Neuronal stem cell (in vitro differentiated cells): ENCODE results near the gene RASSF3.

Experiments used
- DNase-seq: peaks from one replicate; pipeline ENCODE4 v3.0.0-alpha.2; 2013; ENCODE audit warnings: low spot score
- H2AFZ ChIP-seq: one replicate; pipeline ENCODE4 v1.6.1; 2013; ENCODE audit warnings: mild to moderate bottlenecking, low read length, inconsistent platforms
- H2AK5ac ChIP-seq: 2 replicates; pipeline ENCODE4 v1.6.1; 2013; ENCODE audit warnings: low read depth, mild to moderate bottlenecking, inconsistent platforms, low read length, moderate library complexity, mixed read lengths
- H2BK120ac ChIP-seq: 2 replicates; pipeline ENCODE4 v1.6.1; 2013; ENCODE audit warnings: low read depth, mild to moderate bottlenecking, inconsistent platforms, low read length, moderate library complexity, mixed read lengths
- H2BK12ac ChIP-seq: one replicate; pipeline ENCODE4 v1.6.1; 2013; ENCODE audit warnings: low read length, inconsistent platforms
- H2BK15ac ChIP-seq: 2 replicates; pipeline ENCODE4 v1.6.1; 2013; ENCODE audit warnings: mild to moderate bottlenecking, low read length, inconsistent platforms, mixed read lengths
- H2BK5ac ChIP-seq: one replicate; pipeline ENCODE4 v1.6.1; 2013; ENCODE audit warnings: inconsistent platforms, mild to moderate bottlenecking, low read length, moderate library complexity
- H3K14ac ChIP-seq: one replicate; pipeline ENCODE4 v1.6.1; 2013; ENCODE audit warnings: low read length, inconsistent platforms
- H3K18ac ChIP-seq: 2 replicates; pipeline ENCODE4 v1.6.1; 2013; ENCODE audit warnings: low read length, inconsistent platforms
- H3K23ac ChIP-seq: 2 replicates; pipeline ENCODE4 v1.6.1; 2013; ENCODE audit warnings: low read depth, mild to moderate bottlenecking, mixed read lengths, low read length, inconsistent platforms; ENCODE audit not compliant: poor library complexity
- H3K27ac ChIP-seq: replicated peaks from 3 replicates; pipeline ENCODE4 v1.5.1; 2013; ENCODE audit warnings: low read length, inconsistent platforms
- H3K27me3 ChIP-seq, 3 experiments: 2 replicates each; pipeline ENCODE4 v1.6.1; 2013; ENCODE audit warnings: low read length in 3 of 3, mild to moderate bottlenecking in 2 of 3, inconsistent platforms in 1 of 3, low read depth in 1 of 3, mixed read lengths in 1 of 3, moderate library complexity in 1 of 3; ENCODE audit not compliant: control insufficient read depth in 3 of 3, insufficient read depth in 3 of 3
- H3K36me3 ChIP-seq, 2 donors: replicated peaks in 1 of 2; 2 replicates each; pipeline ENCODE4 v1.6.1; 2013; ENCODE audit warnings: low read length in 2 of 2; ENCODE audit not compliant: control insufficient read depth in 2 of 2, insufficient read depth in 2 of 2
- H3K4ac ChIP-seq: 2 replicates; pipeline ENCODE4 v1.6.1; 2013; ENCODE audit warnings: inconsistent platforms, mild to moderate bottlenecking, low read length, moderate library complexity
- H3K4me1 ChIP-seq, 2 donors: 1 replicate in 1 of 2; 2 replicates in 1 of 2; pipeline ENCODE4 v1.6.1; 2013; ENCODE audit warnings: low read length in 2 of 2, low read depth in 1 of 2; ENCODE audit not compliant: control insufficient read depth in 2 of 2, insufficient read depth in 1 of 2
- H3K4me2 ChIP-seq: one replicate; pipeline ENCODE4 v1.6.1; 2013; ENCODE audit warnings: mild to moderate bottlenecking, low read length, inconsistent platforms; ENCODE audit not compliant: insufficient read depth, poor library complexity, severe bottlenecking
- H3K4me3 ChIP-seq, 2 donors: 2 replicates each; pipeline ENCODE4 v1.5.1; 2013; ENCODE audit warnings: low read length in 2 of 2, mild to moderate bottlenecking in 2 of 2, inconsistent platforms in 1 of 2, moderate library complexity in 1 of 2
- H3K79me1 ChIP-seq: one replicate; pipeline ENCODE4 v1.6.1; 2013; ENCODE audit warnings: low read depth, mild to moderate bottlenecking, inconsistent platforms, low read length, moderate library complexity
- H3K9ac ChIP-seq: one replicate; pipeline ENCODE4 v1.6.1; 2013; ENCODE audit warnings: mild to moderate bottlenecking, low read depth, low read length, inconsistent platforms; ENCODE audit not compliant: poor library complexity
- H3K9me3 ChIP-seq, 2 donors: replicated peaks in 1 of 2; 2 replicates each; pipeline versions ENCODE3 to v1.6.1; 2013; ENCODE audit warnings: low read length in 2 of 2, mild to moderate bottlenecking in 2 of 2, inconsistent platforms in 1 of 2, low read depth in 1 of 2, mixed read lengths in 1 of 2, moderate library complexity in 1 of 2; ENCODE audit not compliant: control insufficient read depth in 2 of 2, insufficient read depth in 1 of 2
- H4K8ac ChIP-seq: one replicate; pipeline ENCODE4 v1.6.1; 2013; ENCODE audit warnings: low read depth, mild to moderate bottlenecking, inconsistent platforms, low read length, moderate library complexity
- H4K91ac ChIP-seq: one replicate; pipeline ENCODE4 v1.6.1; 2013; ENCODE audit warnings: low read length, low read depth, mild to moderate bottlenecking, inconsistent platforms; ENCODE audit not compliant: poor library complexity
- WGBS, 2 donors: extraction: QIAGEN DNeasy Blood & Tissue Kit; methylation state at CpG; one replicate each; pipeline ENCODE4 v1.1.7; 2013; ENCODE audit warnings: missing lambda C conversion rate in 2 of 2, mixed read lengths in 1 of 2; ENCODE audit not compliant: insufficient read length in 2 of 2, insufficient replicate concordance in 1 of 2; ENCODE audit errors: extremely low coverage in 2 of 2; 5-methylcytosine and 5-hydroxymethylcytosine counted together

Gene RASSF3

DNA sequence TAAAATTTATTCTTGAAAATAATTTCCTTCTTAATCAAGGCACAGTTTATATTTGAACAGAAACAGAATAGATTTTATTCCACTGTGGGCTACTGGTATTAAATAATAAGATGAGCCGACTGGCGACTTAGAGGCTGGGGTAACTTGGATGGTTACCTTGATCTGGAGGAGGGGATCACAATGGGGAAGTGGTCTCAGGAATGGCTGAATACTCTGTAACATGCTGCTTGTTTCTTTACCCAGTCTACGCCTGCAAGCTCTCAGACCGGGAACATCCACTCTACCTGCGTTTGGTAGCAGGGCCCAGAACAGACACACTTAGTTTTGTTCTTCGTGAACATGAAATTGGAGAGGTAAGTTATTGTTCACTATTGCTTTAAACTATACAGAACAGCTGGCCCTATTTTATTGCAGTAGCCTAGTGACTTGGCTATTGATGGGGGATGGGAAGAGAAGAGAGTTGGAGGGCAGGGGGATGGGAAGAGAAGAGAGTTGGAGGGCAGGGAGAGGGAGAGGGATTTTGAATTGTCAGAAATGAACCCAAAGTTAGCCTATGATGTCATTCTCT is 81.0 kb downstream of the RASSF3 start:
- no peak overlapping the region for H3K4me3 ChIP-seq
- WGBS, 2 donors: no CpG with 5 or more reads among the region's 6 CpGs

DNA sequence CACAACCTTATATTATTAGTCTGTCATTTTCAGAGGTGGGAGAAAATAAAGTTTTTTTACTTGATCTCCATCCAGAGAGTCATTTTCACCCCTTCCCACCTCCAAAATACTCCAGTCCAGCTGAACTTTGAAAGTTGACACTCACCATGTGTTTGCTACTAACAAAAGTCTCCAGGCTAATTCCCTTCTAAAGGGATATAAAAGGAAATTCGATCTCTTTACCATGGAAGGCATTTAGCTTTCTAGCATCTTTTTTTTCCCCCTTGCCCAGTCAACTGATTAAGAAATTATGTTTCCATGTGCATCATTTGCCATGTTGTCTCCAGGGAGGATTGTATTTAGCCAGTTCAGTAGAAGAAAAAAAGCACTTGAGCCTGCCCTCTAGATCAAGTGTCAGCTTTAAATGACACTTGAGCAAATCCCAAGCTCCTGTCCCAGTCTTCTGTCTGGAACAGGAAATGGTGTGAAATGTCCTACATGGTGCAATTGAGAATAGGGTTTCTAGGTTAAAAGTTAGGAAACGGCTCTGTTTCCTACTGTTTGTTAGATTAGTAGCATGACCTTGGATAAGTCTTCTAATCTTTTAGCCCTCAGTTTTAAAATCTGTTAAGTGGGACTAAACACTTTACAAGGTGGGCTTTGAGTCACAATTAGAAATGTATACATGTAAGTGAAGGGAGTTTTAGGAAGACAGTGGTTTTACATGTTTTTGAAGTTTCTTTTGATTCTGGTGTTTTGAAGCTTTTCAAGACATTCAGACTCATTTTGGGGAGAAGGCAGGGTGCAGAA is 81.7 kb downstream of the RASSF3 start:
- no peak overlapping the region for H2BK5ac ChIP-seq
- no peaks in the 10 kb centered on the region for H3K79me1 ChIP-seq
- H3K4me3 ChIP-seq: no peak overlapping the region
- H2BK12ac ChIP-seq: no peak overlapping the region
- H3K23ac ChIP-seq: no peak overlapping the region
- H3K27ac ChIP-seq: peak overlapping the region; percentile 90
- H3K4me1 ChIP-seq: peaks cover 28 to 34% of the 10 kb centered on the region in 2 donors
- H3K4ac ChIP-seq: no peak overlapping the region
- H2AFZ ChIP-seq: peak overlapping the region; percentile 5
- no peak overlapping the region for H3K9ac ChIP-seq
- H4K91ac ChIP-seq: no peak overlapping the region
- no peak overlapping the region for H2AK5ac ChIP-seq
- DNase-seq: peak; percentile 48
- no peak overlapping the region for H3K18ac ChIP-seq
- H3K27me3 ChIP-seq: no peaks in the 10 kb centered on the region
- H2BK15ac ChIP-seq: no peak overlapping the region
- WGBS, 2 donors: no CpG with 5 or more reads among the region's 2 CpGs
- H3K36me3 ChIP-seq: peaks cover 5 to 34% of the 10 kb centered on the region in 2 donors
- peaks cover 0 to 1% of the 10 kb centered on the region in 2 donors for H3K9me3 ChIP-seq
- no peak overlapping the region for H3K14ac ChIP-seq
- no peak overlapping the region for H4K8ac ChIP-seq
- H2BK120ac ChIP-seq: no peak overlapping the region
- H3K4me2 ChIP-seq: peak overlapping the region; percentile 60

More for the DNA sequence above, 81.0 kb downstream of the RASSF3 start:
- Histone ChIP-seq H3K4me2 (peak overlapping the region; percentile 60), H3K9ac (no peak overlapping the region), H3K9me3 (peaks cover 0 to 1% of the 10 kb centered on the region in 2 donors), H2AK5ac (no peak overlapping the region), H2BK5ac (no peak overlapping the region), H2BK15ac (no peak overlapping the region), H3K23ac (no peak overlapping the region), H4K8ac (no peak overlapping the region), H3K27me3 (no peaks in the 10 kb centered on the region), H3K4me1 (peaks cover 28 to 31% of the 10 kb centered on the region in 2 donors), H3K36me3 (peaks cover 5 to 34% of the 10 kb centered on the region in 2 donors), H3K27ac (peak overlapping the region; percentile 90), H3K18ac (peak overlapping the region; percentile 84), H2BK120ac (no peak overlapping the region), H3K14ac (no peak overlapping the region), H2BK12ac (no peak overlapping the region), H3K79me1 (no peaks in the 10 kb centered on the region), H2AFZ (peak overlapping the region; percentile 46), H4K91ac (no peak overlapping the region), H3K4ac (no peak overlapping the region)
- DNase-seq: peak; percentile 47

DNA sequence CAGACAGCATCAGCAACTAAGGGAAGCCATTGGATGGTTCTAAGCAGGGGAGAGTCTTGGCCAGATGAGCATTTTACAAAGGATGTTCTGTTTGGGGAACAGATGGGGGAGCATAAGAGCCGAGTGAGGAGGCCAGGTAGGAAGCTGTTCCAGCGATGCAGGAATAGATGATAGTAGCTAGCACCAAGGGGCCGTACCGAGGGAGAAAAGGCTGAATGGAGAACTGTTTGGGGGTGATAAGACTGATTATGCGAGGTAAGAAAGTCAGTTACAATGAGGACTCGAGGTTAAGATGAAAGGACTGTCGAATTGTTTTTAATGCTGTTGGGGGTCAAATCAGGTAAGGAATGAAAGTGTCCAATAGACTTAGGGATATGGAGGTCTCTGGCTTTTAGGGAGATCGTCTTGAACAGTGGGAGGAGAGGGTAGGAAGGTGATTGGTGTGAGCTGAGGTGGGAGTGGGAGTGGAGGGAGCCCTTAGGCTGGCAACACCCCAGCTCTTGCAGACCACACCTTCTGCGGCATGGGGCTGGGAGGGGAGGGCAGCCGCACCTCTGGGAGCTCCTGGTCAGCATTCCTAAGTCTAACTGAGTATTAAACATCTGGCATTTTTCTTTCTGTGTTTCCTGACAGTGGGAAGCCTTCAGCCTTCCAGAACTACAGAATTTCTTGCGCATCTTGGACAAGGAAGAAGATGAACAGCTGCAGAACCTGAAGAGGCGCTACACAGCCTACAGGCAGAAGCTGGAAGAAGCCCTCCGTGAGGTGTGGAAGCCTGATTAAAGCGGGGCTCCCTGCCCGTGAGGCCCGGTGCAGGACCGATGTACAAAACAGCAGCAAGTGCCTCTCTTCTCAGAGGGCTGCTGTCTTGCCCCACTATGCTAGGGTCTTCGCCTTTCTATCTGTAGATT is 84.1 kb downstream of the RASSF3 start:
- peaks cover 21 to 25% of the 10 kb centered on the region in 2 donors for H3K4me1 ChIP-seq
- H3K4me2 ChIP-seq: no peak overlapping the region
- no peak overlapping the region for H3K4me3 ChIP-seq
- H3K9me3 ChIP-seq: peaks cover 0 to 1% of the 10 kb centered on the region in 2 donors
- H2BK120ac ChIP-seq: no peak overlapping the region
- H2BK15ac ChIP-seq: no peak overlapping the region
- H4K8ac ChIP-seq: no peak overlapping the region
- no CpG with 5 or more reads among the region's 18 CpGs for WGBS, 2 donors
- H3K36me3 ChIP-seq: peaks cover 5 to 21% of the 10 kb centered on the region in 2 donors
- no peak overlapping the region for H2AK5ac ChIP-seq
- H2BK12ac ChIP-seq: no peak overlapping the region
- H3K27ac ChIP-seq: peak overlapping the region; percentile 11
- H3K14ac ChIP-seq: peak overlapping the region; percentile 49
- H2BK5ac ChIP-seq: no peak overlapping the region
- DNase-seq: no peak
- peak overlapping the region; percentile 52 for H3K18ac ChIP-seq
- H2AFZ ChIP-seq: no peak overlapping the region
- no peak overlapping the region for H3K9ac ChIP-seq
- no peaks in the 10 kb centered on the region for H3K27me3 ChIP-seq
- no peak overlapping the region for H3K4ac ChIP-seq
- H4K91ac ChIP-seq: no peak overlapping the region
- no peaks in the 10 kb centered on the region for H3K79me1 ChIP-seq
- H3K23ac ChIP-seq: no peak overlapping the region
